IMR-90 (cell line): Measurements from ENCODE around the gene ADAMTS17. TPM values are rescaled to one million over a fixed set of nuclear protein-coding genes. Genes with fewer than 3 reads are reported as not detected.

ENCODE experiments used
- ATAC-seq: fragments of 200-7000 bp; cut with Tn5 transposase; 2 replicates; pipeline ENCODE4 v1.9.1; 2020; ENCODE audit warnings: low read depth, mild to moderate bottlenecking, moderate library complexity
- BruUV-seq: library from RNA; stranded (reverse); fragments of 400-500 nt; replicated peaks from 2 replicates; lab custom pipeline; 2021; lab: Mats Ljungman, UMichigan
- CTCF ChIA-PET: fragments of 300-600 bp; formaldehyde crosslinking; extraction: SDS; loops from one replicate; lab custom pipeline; 2021; ENCODE audit warnings: antibody characterized with exemption; lab: Yijun Ruan, JAX
- POLR2A ChIA-PET: fragments of 300-600 bp; sonication (Branson Sonifier 250); formaldehyde crosslinking; loops from one replicate; lab custom pipeline; 2022; ENCODE audit warnings: antibody characterized with exemption; ENCODE audit not compliant: unreplicated experiment; lab: Charles Lee
- DNase-seq: peaks from one replicate; pipeline ENCODE4 v3.0.0; 2013
- H2AFZ ChIP-seq: replicated peaks from 2 replicates; pipeline ENCODE3; 2013; ENCODE audit warnings: low read length, mild to moderate bottlenecking; ENCODE audit not compliant: poor library complexity
- H2AK5ac ChIP-seq: 2 replicates; pipeline ENCODE4 v1.6.1; 2013; ENCODE audit warnings: low read depth, low read length, inconsistent platforms
- H2AK9ac ChIP-seq: replicated peaks from 2 replicates; pipeline ENCODE3; 2013; ENCODE audit warnings: mild to moderate bottlenecking, low read depth, low read length, moderate library complexity; ENCODE audit not compliant: poor library complexity
- H2BK120ac ChIP-seq: 2 replicates; pipeline ENCODE4 v1.6.1; 2013; ENCODE audit warnings: low read depth, low read length, inconsistent platforms
- H2BK15ac ChIP-seq: 3 replicates; pipeline ENCODE4 v1.6.1; 2013; ENCODE audit warnings: low read depth, low read length, inconsistent platforms
- H2BK20ac ChIP-seq: 2 replicates; pipeline ENCODE4 v1.6.1; 2013; ENCODE audit warnings: low read depth, mild to moderate bottlenecking, inconsistent platforms, low read length, moderate library complexity
- H2BK5ac ChIP-seq: 2 replicates; pipeline ENCODE4 v1.6.1; 2013; ENCODE audit warnings: mild to moderate bottlenecking, low read depth, low read length, inconsistent platforms; ENCODE audit not compliant: poor library complexity, severe bottlenecking
- H3K14ac ChIP-seq: replicated peaks from 2 replicates; pipeline ENCODE4 v1.6.1; 2013; ENCODE audit warnings: low read depth, low read length, inconsistent platforms
- H3K18ac ChIP-seq: 2 replicates; pipeline ENCODE4 v1.6.1; 2013; ENCODE audit warnings: low read depth, low read length, control low read depth
- H3K23ac ChIP-seq: 2 replicates; pipeline ENCODE4 v1.6.1; 2013; ENCODE audit warnings: low read depth, low read length, inconsistent platforms
- H3K27ac ChIP-seq: 2 replicates; pipeline ENCODE4 v1.5.1; 2013; ENCODE audit warnings: mild to moderate bottlenecking, control low read depth, low read length; ENCODE audit not compliant: insufficient read depth
- H3K27me3 ChIP-seq: 2 replicates; pipeline ENCODE4 v1.6.1; 2013; ENCODE audit warnings: low read length; ENCODE audit not compliant: control insufficient read depth, insufficient read depth
- H3K36me3 ChIP-seq: 2 replicates; pipeline ENCODE4 v1.6.1; 2013; ENCODE audit warnings: low read length, mixed read lengths; ENCODE audit not compliant: control insufficient read depth, insufficient read depth
- H3K4ac ChIP-seq: 2 replicates; pipeline ENCODE4 v1.6.1; 2013; ENCODE audit warnings: low read depth, low read length, inconsistent platforms
- H3K4me1 ChIP-seq: 2 replicates; pipeline ENCODE4 v1.6.1; 2013; ENCODE audit warnings: low read length, mixed read lengths; ENCODE audit not compliant: control insufficient read depth, insufficient read depth
- H3K4me2 ChIP-seq: 2 replicates; pipeline ENCODE4 v1.6.1; 2013; ENCODE audit warnings: low read depth, mild to moderate bottlenecking, control low read depth, low read length, moderate library complexity
- H3K4me3 ChIP-seq: 2 replicates; pipeline ENCODE4 v1.5.1; 2013; ENCODE audit warnings: low read depth, mild to moderate bottlenecking, control low read depth, low read length, moderate library complexity; ENCODE audit not compliant: insufficient read depth
- H3K56ac ChIP-seq: 2 replicates; pipeline ENCODE4 v1.6.1; 2013; ENCODE audit warnings: low read length, inconsistent platforms; ENCODE audit not compliant: insufficient read depth; ENCODE audit errors: extremely low read depth
- H3K79me1 ChIP-seq, 2 experiments: 2 replicates each; pipeline ENCODE4 v1.6.1; 2013; ENCODE audit warnings: low read length in 2 of 2, inconsistent platforms in 1 of 2, low read depth in 1 of 2
- H3K9ac ChIP-seq: 2 replicates; pipeline ENCODE4 v1.6.1; 2013; ENCODE audit warnings: low read depth, low read length, control low read depth
- H3K9me1 ChIP-seq: 2 replicates; pipeline ENCODE4 v1.6.1; 2013; ENCODE audit warnings: low read length, inconsistent platforms; ENCODE audit not compliant: insufficient read depth
- H3K9me3 ChIP-seq: 2 replicates; pipeline ENCODE4 v1.6.1; 2013; ENCODE audit warnings: low read length; ENCODE audit not compliant: control insufficient read depth, insufficient read depth
- H4K20me1 ChIP-seq: 2 replicates; pipeline ENCODE4 v1.6.1; 2013; ENCODE audit warnings: low read length, inconsistent platforms; ENCODE audit not compliant: insufficient read depth
- H4K5ac ChIP-seq: 2 replicates; pipeline ENCODE4 v1.6.1; 2013; ENCODE audit warnings: mild to moderate bottlenecking, low read depth, low read length, control low read depth
- H4K8ac ChIP-seq, 2 experiments: 2 replicates each; pipeline ENCODE4 v1.6.1; 2013; ENCODE audit warnings: low read depth in 2 of 2, low read length in 2 of 2, control low read depth in 1 of 2, inconsistent platforms in 1 of 2
- H4K91ac ChIP-seq: 2 replicates; pipeline ENCODE4 v1.6.1; 2013; ENCODE audit warnings: low read depth, low read length, inconsistent platforms; ENCODE audit not compliant: insufficient read depth
- BHLHE40 ChIP-seq: fragments of 150-350 bp; IDR thresholded peaks from 2 replicates; pipeline ENCODE4 v1.6.1; 2016; ENCODE audit warnings: mild to moderate bottlenecking, low read depth, low read length
- CEBPB ChIP-seq: IDR thresholded peaks from 2 replicates; pipeline ENCODE4 v1.6.1; 2012; ENCODE audit warnings: low read depth, low read length, improper control_type of control experiment
- CHD1 ChIP-seq: IDR thresholded peaks from 2 replicates; pipeline ENCODE4 v1.6.1; 2012; ENCODE audit warnings: low read depth, low read length, improper control_type of control experiment
- CTCF ChIP-seq: conservative IDR thresholded peaks from 2 replicates; pipeline ENCODE4 v1.5.1; 2012; ENCODE audit warnings: mild to moderate bottlenecking, low read depth, low read length, improper control_type of control experiment
- ELK1 ChIP-seq: fragments of 150-350 bp; IDR thresholded peaks from 2 replicates; pipeline ENCODE4 v1.6.1; 2016; ENCODE audit warnings: low read depth, mild to moderate bottlenecking, low read length, moderate library complexity, borderline replicate concordance
- FOS ChIP-seq: fragments of 150-350 bp; IDR thresholded peaks from 2 replicates; pipeline ENCODE4 v1.6.1; 2016; ENCODE audit warnings: low read depth, low read length
- MAFK ChIP-seq: IDR thresholded peaks from 2 replicates; pipeline ENCODE4 v1.6.1; 2012; ENCODE audit warnings: low read depth, low read length, improper control_type of control experiment
- MAZ ChIP-seq: IDR thresholded peaks from 2 replicates; pipeline ENCODE4 v1.6.1; 2012; ENCODE audit warnings: low read depth, mild to moderate bottlenecking, low read length, improper control_type of control experiment, moderate library complexity, borderline replicate concordance
- MXI1 ChIP-seq: IDR thresholded peaks from 2 replicates; pipeline ENCODE4 v1.6.1; 2012; ENCODE audit warnings: low read depth, mild to moderate bottlenecking, low read length, moderate library complexity, borderline replicate concordance
- NFE2L2 ChIP-seq: fragments of 150-350 bp; IDR thresholded peaks from 2 replicates; pipeline ENCODE4 v1.6.1; 2016; ENCODE audit warnings: low read depth, mild to moderate bottlenecking, low read length
- POLR2A ChIP-seq: IDR thresholded peaks from 2 replicates; pipeline ENCODE4 v1.6.1; 2012; ENCODE audit warnings: mild to moderate bottlenecking, low read depth, low read length
- RAD21 ChIP-seq: IDR thresholded peaks from 2 replicates; pipeline ENCODE4 v1.6.1; 2012; ENCODE audit warnings: low read length, improper control_type of control experiment
- RCOR1 ChIP-seq: IDR thresholded peaks from 2 replicates; pipeline ENCODE4 v1.6.1; 2012; ENCODE audit warnings: mild to moderate bottlenecking, low read length, improper control_type of control experiment; ENCODE audit not compliant: insufficient replicate concordance
- RFX5 ChIP-seq: IDR thresholded peaks from 2 replicates; pipeline ENCODE4 v1.8.0; 2012; ENCODE audit warnings: low read depth, mild to moderate bottlenecking, low read length, moderate library complexity
- SMC3 ChIP-seq: fragments of 150-350 bp; IDR thresholded peaks from 2 replicates; pipeline ENCODE4 v1.6.1; 2016; ENCODE audit warnings: low read depth, mild to moderate bottlenecking, antibody characterized with exemption, low read length, moderate library complexity
- USF2 ChIP-seq: fragments of 150-350 bp; IDR thresholded peaks from 2 replicates; pipeline ENCODE4 v1.6.1; 2017; ENCODE audit warnings: mild to moderate bottlenecking, antibody characterized with exemption, low read length, low read depth
- WGBS, 2 experiments: methylation state at CpG; one replicate each; pipeline versions ENCODE4 v1.1.5 to v1.1.7; 2013; ENCODE audit warnings: missing lambda C conversion rate in 2 of 2; ENCODE audit not compliant: insufficient read length in 1 of 2; ENCODE audit errors: extremely low coverage in 2 of 2; 5-methylcytosine and 5-hydroxymethylcytosine counted together
- dilution Hi-C: fragments of 300-500 bp; cut with HindIII; formaldehyde crosslinking; loops from one replicate; pipeline ENCODE4 v1.14.3; 2018; ENCODE audit warnings: low sequenced_read_pairs; ENCODE audit not compliant: unreplicated experiment
- in situ Hi-C: fragments of 300-500 bp; cut with MboI; formaldehyde crosslinking; loops from 3 replicates; pipeline ENCODE4 v1.14.3; 2019; ENCODE audit warnings: low sequenced_read_pairs, inconsistent platforms, mixed read lengths
- intact Hi-C: fragments of 100-400 bp; cut with micrococcal nuclease; formaldehyde crosslinking; loops from 2 replicates; pipeline ENCODE4 v1.10.0; 2022
- polyA plus RNA-seq, 3 experiments: library from polyadenylated mRNA; depleted of rRNA; stranded (reverse); fragments of >200 nt; gene quantifications; 2 replicates each; pipeline ENCODE4 v1.2.3, GENCODE V29; 2012; ENCODE audit warnings: low replicate concordance in 1 of 3
- total RNA-seq: library from RNA; depleted of rRNA; stranded (reverse); fragments of >200 nt; gene quantifications from 2 replicates; pipeline ENCODE4 v1.2.3, GENCODE V29; 2012

ADAMTS17 gene
- total and polyA plus RNA-seq, 2 of the 4 experiments (the other 2 are of a cell fraction): 0.03 TPM; not detected in 1

- Histone ChIP-seq H4K20me1 (no peaks in the 10 kb centered on the region), H3K4me2 (no peak overlapping the region), H3K56ac (no peak overlapping the region), H2BK5ac (no peak overlapping the region), H2AFZ (no peak overlapping the region), H3K18ac (no peak overlapping the region), H3K79me1 (no peaks in the 10 kb centered on the region), H3K4me1 (no peaks in the 10 kb centered on the region), H2AK9ac (no peak overlapping the region), H4K8ac (no peak overlapping the region), H2AK5ac (no peak overlapping the region), H3K27me3 (no peaks in the 10 kb centered on the region), H3K4ac (no peak overlapping the region), H3K4me3 (no peak overlapping the region), H2BK120ac (no peak overlapping the region), H4K5ac (no peak overlapping the region), H2BK15ac (no peak overlapping the region), H3K9me3 (peaks cover 51% of the 10 kb centered on the region), H3K14ac (no peak overlapping the region), H3K9me1 (no peaks in the 10 kb centered on the region), H3K27ac (no peak overlapping the region), H4K91ac (no peak overlapping the region), H3K36me3 (no peaks in the 10 kb centered on the region), H3K9ac (no peak overlapping the region), H2BK20ac (no peak overlapping the region), H3K23ac (no peak overlapping the region)
- DNase-seq (no peak), ATAC-seq (no peak)
- no peak for TF ChIP-seq SMC3
- no peak for TF ChIP-seq NFE2L2
- no peak for TF ChIP-seq CHD1
- no peak for TF ChIP-seq MAZ
- TF ChIP-seq POLR2A: no peak
- TF ChIP-seq ELK1: no peak
- no peak for TF ChIP-seq BHLHE40
- TF ChIP-seq FOS: no peak
- no peak for TF ChIP-seq CEBPB
- TF ChIP-seq RCOR1: no peak
- no peak for TF ChIP-seq RAD21
- no peak for TF ChIP-seq MAFK
- TF ChIP-seq RFX5: no peak
- TF ChIP-seq USF2: no peak
- no peak for TF ChIP-seq MXI1
- no peak for TF ChIP-seq CTCF
- CTCF ChIA-PET: no interaction called here
- POLR2A ChIA-PET: no interaction called here
- in situ Hi-C loops: no loop called here
- intact Hi-C loops: no loop called here
- WGBS, 2 experiments: no CpG with 5 or more reads among the region's 5 CpGs
- dilution Hi-C loops: no loop called here
- no TSS peak for BruUV-seq
Measured at GRCh38 chr15:100186366-100186765, 155.4 kb downstream of the ADAMTS17 start.
